SU-DHL-6 (cell line): Measurements from ENCODE around the gene MAST2.

Experiments
- CTCF ChIP-seq: fragments of 200-600 bp; sonication (generic); IDR thresholded peaks from one replicate; pipeline ENCODE4 v1.5.1; 2017; ENCODE audit warnings: antibody characterized with exemption, mild to moderate bottlenecking, low read length, moderate library complexity; ENCODE audit not compliant: insufficient read depth, poor library complexity, severe bottlenecking
- EZH2phosphoT487 ChIP-seq: fragments of 200-600 bp; sonication (generic), shearing (Covaris generic); conservative IDR thresholded peaks from 2 replicates; pipeline ENCODE4 v1.6.1; 2018; ENCODE audit warnings: mild to moderate bottlenecking, antibody characterized with exemption, low read length, moderate library complexity, mixed read lengths

GRCh38 chr1:46039571-46040052 lies 236.2 kb downstream of the MAST2 start:
- TF ChIP-seq CTCF (no peak), EZH2phosphoT487 (no peak)
